Activated CD8-positive, alpha-beta memory T cell treated with anti-CD3 and anti-CD28 coated beads, Interleukin-2, amount 10 ng/mL, durations not matched to agents 7 days and 5 days (primary cell): ENCODE measurements around the gene REEP1. TPM values are rescaled to one million over a fixed set of nuclear protein-coding genes. Genes with fewer than 3 reads are reported as not detected.

ENCODE experiments used
- ATAC-seq: fragments of 150-1000 bp; cut with Tn5 transposase; one replicate; pipeline ENCODE4 v1.10.0; 2021; ENCODE audit warnings: moderate library complexity
- CTCF ChIA-PET: fragments of 350-600 bp; sonication (Branson Sonifier 250); formaldehyde crosslinking; loops from one replicate; lab custom pipeline; 2021; ENCODE audit warnings: antibody characterized with exemption; lab: Charles Lee
- DNase-seq: peaks from one replicate; pipeline ENCODE4 v3.0.0-alpha.2; 2020
- H3K27ac Mint-ChIP-seq: one replicate; pipeline ENCODE4 v1.8.0; 2021; ENCODE audit warnings: mild to moderate bottlenecking, mixed read lengths
- H3K27me3 Mint-ChIP-seq: one replicate; pipeline ENCODE4 v1.8.0; 2021; ENCODE audit warnings: mixed read lengths
- H3K36me3 Mint-ChIP-seq: one replicate; pipeline ENCODE4 v1.8.0; 2021; ENCODE audit warnings: mild to moderate bottlenecking, mixed read lengths
- H3K4me1 Mint-ChIP-seq: one replicate; pipeline ENCODE4 v1.8.0; 2021; ENCODE audit warnings: mixed read lengths
- H3K4me3 Mint-ChIP-seq: one replicate; pipeline ENCODE4 v1.8.0; 2021; ENCODE audit warnings: mild to moderate bottlenecking, moderate library complexity, mixed read lengths
- H3K9me3 Mint-ChIP-seq: one replicate; pipeline ENCODE4 v1.8.0; 2022; ENCODE audit warnings: low read depth, mixed read lengths
- total RNA-seq, 2 experiments: library from RNA; stranded (reverse); gene quantifications; one replicate each; pipeline ENCODE4 v1.2.3, GENCODE V29; 2021

REEP1 gene
- total RNA-seq, 2 experiments from 2014 or later = 0.16 TPM; not detected in 1

DNA sequence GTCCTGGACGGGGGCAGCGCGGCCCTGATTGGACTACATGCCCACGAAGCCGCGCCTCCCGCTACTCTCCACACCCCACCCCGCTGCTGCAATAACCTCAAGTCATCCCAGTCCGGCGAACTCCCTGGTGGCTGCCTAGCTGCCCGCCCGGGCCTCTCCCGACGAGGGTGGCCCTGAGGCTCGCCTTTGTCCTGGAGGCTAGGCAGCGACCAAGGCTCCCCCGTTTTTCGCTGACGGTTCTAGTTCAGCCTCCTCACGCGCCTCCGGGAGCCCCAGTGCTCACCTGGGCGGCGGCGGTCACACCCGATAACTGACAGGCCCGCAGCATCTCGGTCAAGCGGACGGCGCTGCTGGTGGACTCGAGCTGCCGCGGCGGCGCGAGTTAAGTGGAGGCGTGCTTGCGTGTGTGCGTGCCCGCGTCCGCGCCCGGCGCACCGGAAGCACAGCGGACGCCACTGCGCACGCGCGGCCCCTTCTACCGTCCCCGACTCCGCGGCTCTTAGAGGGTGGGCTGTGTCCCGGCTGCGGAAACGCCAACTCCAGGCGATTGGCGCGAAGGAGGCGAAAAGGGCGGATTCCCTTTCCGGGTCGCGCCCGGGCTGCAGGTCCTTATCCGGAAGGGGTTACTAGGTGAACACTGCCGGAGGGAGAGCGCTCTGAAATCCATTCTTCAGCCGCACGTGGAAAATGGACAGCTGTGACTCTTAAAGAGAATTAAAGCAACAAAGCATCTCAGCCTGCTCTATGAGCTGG lies 142.2 kb downstream of the REEP1 start, which contains the start of gene IMMT:
Gene IMMT, minus strand, starts transcription at position 408 of the 753 bp plus-strand sequence. Its CDS starts 80 bp downstream, at position 328.
- Mint-ChIP-seq H3K27me3 (no peaks in the 10 kb centered on the region), H3K9me3 (no peaks in the 10 kb centered on the region), H3K4me1 (peaks cover 53% of the 10 kb centered on the region), H3K4me3 (peak within 1 kb of the TSS; percentile 95), H3K36me3 (peaks cover 26% of the 10 kb centered on the region), H3K27ac (peak within 1 kb of the TSS; percentile 96)
- ATAC-seq (peak; percentile 93), DNase-seq (peak; percentile 97)
- CTCF ChIA-PET = interaction anchor here (0.7 to 3.0 kb wide), 3 partner anchors 10 to 38 kb away, joined by 4 to 10 read pairs (median 5); no protein-coding TSS in a partner anchor

GRCh38 chr2:86194751-86195054 lies 142.7 kb downstream of the REEP1 start:
- H3K27me3 Mint-ChIP-seq = no peaks in the 10 kb centered on the region
- no peak for ATAC-seq
- peak overlapping the region; percentile 95 for H3K4me3 Mint-ChIP-seq
- CTCF ChIA-PET = interaction anchor here (1.6 to 3.0 kb wide), 2 partner anchors 9 to 12 kb away, joined by 5 to 10 read pairs; no protein-coding TSS in a partner anchor
- no peak for DNase-seq
- peak overlapping the region; percentile 96 for H3K27ac Mint-ChIP-seq
- peaks cover 55% of the 10 kb centered on the region for H3K4me1 Mint-ChIP-seq
- H3K36me3 Mint-ChIP-seq = peaks cover 30% of the 10 kb centered on the region
- no peaks in the 10 kb centered on the region for H3K9me3 Mint-ChIP-seq

DNA sequence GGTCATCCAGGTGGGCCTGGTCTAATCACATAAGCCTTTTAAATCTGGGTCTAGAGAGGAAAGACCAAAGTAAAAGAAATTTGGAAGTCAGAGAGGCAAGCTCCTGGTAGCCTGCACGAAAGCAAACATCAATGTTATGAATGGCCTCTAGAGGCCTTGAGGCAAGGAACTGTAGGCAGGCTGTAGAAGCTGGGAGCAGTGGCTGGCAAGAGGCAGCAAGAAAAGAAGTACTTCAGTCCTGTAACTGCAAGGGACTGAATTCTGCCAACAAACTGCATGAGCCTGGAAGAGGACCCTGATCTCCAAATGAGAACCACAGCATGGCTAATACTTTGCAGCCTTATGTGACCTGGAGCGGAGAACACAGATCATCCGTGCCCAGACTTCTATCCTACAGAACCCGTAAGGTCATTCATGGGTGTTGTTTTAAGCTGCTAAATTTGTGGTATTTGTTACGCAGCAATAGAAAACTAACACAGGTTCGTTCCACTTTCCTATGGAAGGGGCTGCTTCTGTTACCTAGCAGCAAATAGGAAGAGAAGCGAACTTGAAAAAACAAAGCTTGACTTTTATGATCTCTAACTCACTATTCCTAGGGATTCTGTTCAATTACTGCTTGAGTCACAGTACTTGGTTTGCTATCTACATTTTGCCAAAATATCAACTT lies 143.4 kb downstream of the REEP1 start:
- peak overlapping the region; percentile 96 for H3K27ac Mint-ChIP-seq
- no peak for ATAC-seq

DNA sequence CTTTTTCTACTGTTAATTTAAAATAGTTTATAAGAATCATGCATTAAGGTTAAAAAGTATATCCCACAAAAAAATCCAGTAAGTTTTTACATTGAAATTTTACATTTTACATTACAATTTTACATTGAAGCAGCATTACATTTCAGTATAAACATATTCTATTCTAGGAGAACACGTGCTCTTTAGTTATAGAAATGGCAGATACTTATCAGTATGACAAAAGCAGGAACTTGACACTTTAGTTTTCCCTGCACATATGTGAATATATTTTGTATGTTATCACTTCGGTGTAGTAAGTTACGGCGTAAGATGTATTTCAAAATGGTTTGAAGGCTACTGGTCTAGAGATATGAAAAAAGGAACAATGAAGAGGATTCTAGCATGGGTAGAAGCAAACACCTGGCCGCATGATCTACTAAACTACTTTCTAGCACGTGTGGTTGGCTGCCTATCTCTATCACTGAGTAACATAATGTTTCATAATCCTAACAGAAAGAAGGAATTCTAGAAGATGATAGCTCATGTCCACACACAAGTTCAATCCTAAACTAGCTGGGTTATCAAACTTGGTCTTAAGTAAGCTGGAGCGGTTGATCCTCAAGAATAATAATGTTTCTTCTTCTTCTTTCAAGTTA lies 147.5 kb downstream of the REEP1 start:
- CTCF ChIA-PET = no interaction called here
- Mint-ChIP-seq H3K4me1 (peaks cover 80% of the 10 kb centered on the region), H3K36me3 (peaks cover 47% of the 10 kb centered on the region), H3K27me3 (no peaks in the 10 kb centered on the region), H3K4me3 (no peak overlapping the region), H3K9me3 (no peaks in the 10 kb centered on the region), H3K27ac (no peak overlapping the region)
- DNase-seq (no peak), ATAC-seq (no peak)

More for the DNA sequence above, 143.4 kb downstream of the REEP1 start:
- CTCF ChIA-PET = interaction anchor here (0.8 to 3.0 kb wide), 4 partner anchors 9 to 85 kb away, joined by 3 to 10 read pairs (median 4); no protein-coding TSS in a partner anchor
- Mint-ChIP-seq H3K27me3 (no peaks in the 10 kb centered on the region), H3K4me3 (peak overlapping the region; percentile 95), H3K9me3 (no peaks in the 10 kb centered on the region), H3K4me1 (peaks cover 57% of the 10 kb centered on the region), H3K36me3 (peaks cover 31% of the 10 kb centered on the region)
- no peak for DNase-seq

DNA sequence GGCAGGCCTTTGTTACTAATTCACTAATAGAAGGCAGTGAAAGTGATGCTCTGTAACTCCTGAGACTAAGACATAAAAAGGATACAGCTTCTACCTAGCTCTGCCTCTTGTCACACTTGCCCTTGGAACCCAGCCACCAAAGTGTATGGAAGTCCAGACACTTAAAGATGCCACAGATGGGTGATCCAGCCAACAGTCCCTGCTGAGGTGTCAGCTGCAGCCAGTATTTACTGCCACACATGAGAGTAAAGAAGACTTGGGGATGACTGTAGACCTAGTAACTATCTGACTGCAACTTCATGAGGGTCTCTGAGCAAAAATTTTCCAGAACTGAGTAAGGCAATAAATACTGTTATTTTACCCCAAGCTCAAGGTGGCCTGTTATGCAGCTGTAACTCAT lies 151.0 kb downstream of the REEP1 start:
- H3K27ac Mint-ChIP-seq = peak overlapping the region; percentile 89
- H3K9me3 Mint-ChIP-seq = no peaks in the 10 kb centered on the region
- peak; percentile 29 for ATAC-seq
- no peaks in the 10 kb centered on the region for H3K27me3 Mint-ChIP-seq
- peak overlapping the region; percentile 46 for H3K4me3 Mint-ChIP-seq
- CTCF ChIA-PET = interaction anchor here (0.7 to 3.0 kb wide), 7 partner anchors 9 to 549 kb away, joined by 3 to 10 read pairs (median 4); partner anchors contain the start of genes IMMT and PTCD3
- DNase-seq = no peak
- H3K36me3 Mint-ChIP-seq = peaks cover 36% of the 10 kb centered on the region
- peaks cover 78% of the 10 kb centered on the region for H3K4me1 Mint-ChIP-seq

DNA sequence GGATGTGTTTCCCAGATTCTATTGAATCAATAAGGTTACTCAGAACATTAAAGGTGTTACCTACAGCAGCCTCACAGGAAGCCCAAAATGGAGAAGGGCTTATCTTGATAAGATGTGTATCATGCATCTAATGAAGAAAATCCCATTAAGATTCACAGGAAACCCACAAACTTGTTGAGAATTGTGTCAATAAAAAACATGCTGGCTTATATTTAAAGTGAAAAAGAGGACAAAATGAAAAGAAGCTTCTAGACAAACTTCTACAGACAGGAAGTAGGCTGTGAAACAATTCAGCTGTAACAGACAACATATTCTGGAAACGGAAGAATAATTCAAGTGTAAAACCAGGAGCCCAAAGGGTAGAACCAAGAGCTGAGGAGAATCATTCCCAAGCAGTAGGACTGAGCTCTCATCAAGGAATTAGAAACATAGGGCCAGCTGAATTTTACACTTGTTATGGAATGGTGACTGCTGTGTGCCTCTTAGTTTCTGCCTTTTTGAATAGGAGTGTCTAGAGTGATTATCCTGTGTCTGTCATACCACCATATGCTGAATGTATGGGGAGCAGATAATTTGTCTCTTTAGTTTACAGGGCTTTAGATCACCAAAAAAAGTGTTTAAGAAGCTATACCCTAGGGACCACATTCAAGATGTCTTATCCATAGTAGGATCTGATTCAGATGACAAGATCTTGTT lies 151.8 kb downstream of the REEP1 start:
- peak overlapping the region; percentile 46 for H3K4me3 Mint-ChIP-seq

GRCh38 chr2:86176597-86176996 lies 160.8 kb downstream of the REEP1 start:
- H3K27me3 Mint-ChIP-seq = no peaks in the 10 kb centered on the region
- peaks cover 22% of the 10 kb centered on the region for H3K4me1 Mint-ChIP-seq
- ATAC-seq (no peak), DNase-seq (no peak)
- H3K27ac Mint-ChIP-seq = no peak overlapping the region
- H3K36me3 Mint-ChIP-seq = peaks cover 43% of the 10 kb centered on the region
- no peaks in the 10 kb centered on the region for H3K9me3 Mint-ChIP-seq
- CTCF ChIA-PET = interaction anchor here (0.7 to 1.4 kb wide), 4 partner anchors 10 to 588 kb away, joined by 3 to 4 read pairs (median 4); no protein-coding TSS in a partner anchor
- no peak overlapping the region for H3K4me3 Mint-ChIP-seq

More for the DNA sequence above, 151.8 kb downstream of the REEP1 start:
- Mint-ChIP-seq H3K27me3 (no peaks in the 10 kb centered on the region), H3K27ac (peak overlapping the region; percentile 89), H3K9me3 (no peaks in the 10 kb centered on the region), H3K36me3 (peaks cover 29% of the 10 kb centered on the region), H3K4me1 (peaks cover 72% of the 10 kb centered on the region)
- CTCF ChIA-PET = interaction anchor here (0.7 to 3.0 kb wide), 7 partner anchors 8 to 358 kb away, joined by 3 to 10 read pairs (median 4); partner anchors contain the start of genes IMMT and PTCD3
- DNase-seq (no peak), ATAC-seq (peak; percentile 71)

GRCh38 chr2:86175828-86176227 lies 161.6 kb downstream of the REEP1 start:
- H3K36me3 Mint-ChIP-seq = peaks cover 48% of the 10 kb centered on the region
- no peak for ATAC-seq
- DNase-seq = no peak
- no peak overlapping the region for H3K27ac Mint-ChIP-seq
- H3K27me3 Mint-ChIP-seq = no peaks in the 10 kb centered on the region
- CTCF ChIA-PET = interaction anchor here (1.2 to 1.3 kb wide), 2 partner anchors 63 to 538 kb away, joined by 3 to 4 read pairs; no protein-coding TSS in a partner anchor
- H3K9me3 Mint-ChIP-seq = no peaks in the 10 kb centered on the region
- no peak overlapping the region for H3K4me3 Mint-ChIP-seq
- peaks cover 24% of the 10 kb centered on the region for H3K4me1 Mint-ChIP-seq

DNA sequence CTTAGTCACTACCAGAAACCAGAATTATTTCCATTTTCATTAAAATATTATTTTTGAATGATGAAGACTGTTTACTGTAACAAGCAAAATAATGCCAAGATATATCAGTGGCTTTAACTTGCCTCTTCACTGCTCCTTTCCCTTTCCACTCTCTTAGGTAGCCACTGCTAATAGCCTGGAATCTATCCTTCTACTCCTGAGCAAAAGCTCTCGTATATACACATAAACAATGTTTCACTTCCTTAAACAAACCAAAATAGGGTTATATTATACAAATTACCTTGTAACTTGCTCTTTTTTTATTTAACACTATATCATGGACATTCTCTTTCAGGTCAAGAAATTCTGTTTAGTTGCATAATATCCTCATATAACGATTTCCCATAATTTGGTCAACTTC lies 163.0 kb downstream of the REEP1 start:
- H3K36me3 Mint-ChIP-seq = peaks cover 50% of the 10 kb centered on the region
- no peaks in the 10 kb centered on the region for H3K9me3 Mint-ChIP-seq
- no peak overlapping the region for H3K4me3 Mint-ChIP-seq
- H3K27me3 Mint-ChIP-seq = no peaks in the 10 kb centered on the region
- CTCF ChIA-PET = interaction anchor here (0.5 kb wide), 1 partner anchor 689 kb away, joined by 3 read pairs; no protein-coding TSS in a partner anchor
- H3K27ac Mint-ChIP-seq = peak overlapping the region; percentile 45
- peaks cover 26% of the 10 kb centered on the region for H3K4me1 Mint-ChIP-seq
- DNase-seq (no peak), ATAC-seq (no peak)

- ATAC-seq (no peak), DNase-seq (no peak)
- H3K4me1 Mint-ChIP-seq = peaks cover 22% of the 10 kb centered on the region
- H3K9me3 Mint-ChIP-seq = no peaks in the 10 kb centered on the region
- no peak overlapping the region for H3K27ac Mint-ChIP-seq
- H3K27me3 Mint-ChIP-seq = no peaks in the 10 kb centered on the region
- peaks cover 58% of the 10 kb centered on the region for H3K36me3 Mint-ChIP-seq
- H3K4me3 Mint-ChIP-seq = no peak overlapping the region
- CTCF ChIA-PET = no interaction called here
These were observed 164.8 kb downstream of the REEP1 start for GRCh38 chr2:86172610-86173009.

DNA sequence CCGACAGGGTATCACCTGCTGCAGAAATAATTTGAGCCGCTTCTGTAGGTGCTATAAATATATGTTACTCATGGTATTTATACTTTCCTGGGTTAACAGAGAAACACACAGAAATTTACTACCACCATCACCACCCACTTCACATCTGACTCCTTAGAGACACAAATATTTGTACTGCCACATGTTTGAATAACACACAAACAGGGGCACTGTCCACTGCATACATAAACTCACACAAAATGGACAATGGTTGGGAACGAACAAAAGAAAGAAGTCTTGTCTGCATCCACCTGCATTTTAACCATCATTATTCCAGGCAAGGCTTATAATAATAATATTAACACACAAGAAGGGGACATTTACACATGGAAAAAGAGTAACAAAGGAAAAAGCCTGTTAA lies 166.1 kb downstream of the REEP1 start:
- ATAC-seq (no peak), DNase-seq (no peak)
- peaks cover 19% of the 10 kb centered on the region for H3K4me1 Mint-ChIP-seq
- CTCF ChIA-PET = no interaction called here
- H3K27ac Mint-ChIP-seq = no peak overlapping the region
- H3K27me3 Mint-ChIP-seq = no peaks in the 10 kb centered on the region
- peaks cover 52% of the 10 kb centered on the region for H3K36me3 Mint-ChIP-seq
- H3K9me3 Mint-ChIP-seq = no peaks in the 10 kb centered on the region
- H3K4me3 Mint-ChIP-seq = no peak overlapping the region

GRCh38 chr2:86170449-86170848 lies 167.0 kb downstream of the REEP1 start:
- Mint-ChIP-seq H3K27ac (no peak overlapping the region), H3K9me3 (no peaks in the 10 kb centered on the region), H3K36me3 (peaks cover 47% of the 10 kb centered on the region), H3K27me3 (no peaks in the 10 kb centered on the region), H3K4me1 (peaks cover 12% of the 10 kb centered on the region), H3K4me3 (no peak overlapping the region)
- CTCF ChIA-PET = interaction anchor here (1.5 kb wide), 1 partner anchor 17 kb away, joined by 4 read pairs; no protein-coding TSS in a partner anchor
- DNase-seq = no peak
- no peak for ATAC-seq
